Measurements from ENCODE around the gene USP40. TPM values are rescaled to one million over a fixed set of nuclear protein-coding genes. Genes with fewer than 3 reads are reported as not detected.

USP40 gene
- total RNA-seq, 4 donors from 2014 or later = 12.3 to 23.3 (median 20.1) TPM

DNA sequence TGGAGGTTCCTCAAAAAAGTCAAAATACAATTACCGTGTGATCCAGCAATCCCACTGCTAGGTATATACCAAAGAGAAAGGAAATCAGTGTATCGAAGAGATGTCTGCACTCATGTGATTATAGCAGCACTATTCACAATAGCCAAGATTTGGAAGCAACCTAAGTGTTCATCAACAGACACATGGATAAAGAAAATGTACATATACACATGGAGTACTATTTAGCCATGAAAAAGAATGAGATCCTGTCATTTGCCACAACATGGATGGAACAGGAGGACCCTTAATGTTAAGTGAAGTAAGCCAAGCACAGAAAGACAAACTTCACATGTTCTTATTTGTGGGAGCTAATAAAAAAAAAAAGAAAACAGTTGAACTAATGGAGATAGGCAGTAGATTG, 133.6 kb downstream of the USP40 start:
- H3K4me3 ChIP-seq = no peak overlapping the region
- H3K4me1 ChIP-seq = peaks cover 0 to 37% (median 9%) of the 10 kb centered on the region in 4 donors
- no peaks in the 10 kb centered on the region for H3K27me3 ChIP-seq
- H3K9me3 ChIP-seq = no peaks in the 10 kb centered on the region
- 100% methylated on average over 2 of the region's 2 CpGs for WGBS
- no peak for DNase-seq (ENCODE audit: extremely low spot score)
- H3K36me3 ChIP-seq = peaks cover 6 to 38% (median 35%) of the 10 kb centered on the region in 4 donors
- no peak for TF ChIP-seq POLR2AphosphoS5 (IDR thresholded peaks at IDR 0.05)
- no peak for TF ChIP-seq EP300 (IDR thresholded peaks at IDR 0.05)
- TF ChIP-seq, protein P1, sequence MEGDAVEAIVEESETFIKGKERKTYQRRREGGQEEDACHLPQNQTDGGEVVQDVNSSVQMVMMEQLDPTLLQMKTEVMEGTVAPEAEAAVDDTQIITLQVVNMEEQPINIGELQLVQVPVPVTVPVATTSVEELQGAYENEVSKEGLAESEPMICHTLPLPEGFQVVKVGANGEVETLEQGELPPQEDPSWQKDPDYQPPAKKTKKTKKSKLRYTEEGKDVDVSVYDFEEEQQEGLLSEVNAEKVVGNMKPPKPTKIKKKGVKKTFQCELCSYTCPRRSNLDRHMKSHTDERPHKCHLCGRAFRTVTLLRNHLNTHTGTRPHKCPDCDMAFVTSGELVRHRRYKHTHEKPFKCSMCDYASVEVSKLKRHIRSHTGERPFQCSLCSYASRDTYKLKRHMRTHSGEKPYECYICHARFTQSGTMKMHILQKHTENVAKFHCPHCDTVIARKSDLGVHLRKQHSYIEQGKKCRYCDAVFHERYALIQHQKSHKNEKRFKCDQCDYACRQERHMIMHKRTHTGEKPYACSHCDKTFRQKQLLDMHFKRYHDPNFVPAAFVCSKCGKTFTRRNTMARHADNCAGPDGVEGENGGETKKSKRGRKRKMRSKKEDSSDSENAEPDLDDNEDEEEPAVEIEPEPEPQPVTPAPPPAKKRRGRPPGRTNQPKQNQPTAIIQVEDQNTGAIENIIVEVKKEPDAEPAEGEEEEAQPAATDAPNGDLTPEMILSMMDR (IDR thresholded peaks at IDR 0.05) = no peak
- TF ChIP-seq POLR2A (IDR thresholded peaks at IDR 0.05; ENCODE audit: low read depth) = no peak
- intact Hi-C loops (cut with DNase I) = no loop called here
- no peak overlapping the region for H3K27ac ChIP-seq (replicated peaks in 1 of 4)

DNA sequence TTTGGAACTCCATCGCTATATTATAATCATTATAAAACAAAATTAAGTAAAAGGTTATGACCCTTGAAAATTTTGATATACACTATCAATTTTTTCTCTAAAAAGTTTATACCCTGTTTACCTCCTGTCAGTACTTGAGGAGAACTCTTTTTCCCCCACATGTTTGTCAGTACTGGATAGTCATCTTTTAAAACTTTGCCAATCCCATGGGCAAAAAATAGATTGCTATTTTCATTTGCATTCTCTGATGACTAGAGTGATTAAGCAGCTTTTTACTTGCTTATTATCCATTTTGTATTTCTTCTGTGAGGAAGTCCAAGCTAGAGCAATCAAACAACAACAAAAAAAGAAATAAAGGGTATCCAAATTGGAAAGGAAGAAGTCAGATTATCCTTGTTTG, 135.9 kb downstream of the USP40 start:
- H3K36me3 ChIP-seq = peaks cover 0 to 15% (median 11%) of the 10 kb centered on the region in 4 donors
- H3K4me1 ChIP-seq = peaks cover 0 to 41% (median 9%) of the 10 kb centered on the region in 4 donors
- H3K9me3 ChIP-seq = no peaks in the 10 kb centered on the region
- TF ChIP-seq EP300 (IDR thresholded peaks at IDR 0.05) (no peak), POLR2A (IDR thresholded peaks at IDR 0.05; ENCODE audit: low read depth) (no peak), POLR2AphosphoS5 (IDR thresholded peaks at IDR 0.05) (no peak)
- TF ChIP-seq, protein P1 (IDR thresholded peaks at IDR 0.05) = no peak
- WGBS = 100% methylated on average over 1 of the region's 1 CpG
- H3K27ac ChIP-seq (replicated peaks in 1 of 4) = no peak overlapping the region
- intact Hi-C loops (cut with DNase I) = no loop called here
- no peaks in the 10 kb centered on the region for H3K27me3 ChIP-seq
- no peak for DNase-seq (ENCODE audit: extremely low spot score)
- no peak overlapping the region for H3K4me3 ChIP-seq

DNA sequence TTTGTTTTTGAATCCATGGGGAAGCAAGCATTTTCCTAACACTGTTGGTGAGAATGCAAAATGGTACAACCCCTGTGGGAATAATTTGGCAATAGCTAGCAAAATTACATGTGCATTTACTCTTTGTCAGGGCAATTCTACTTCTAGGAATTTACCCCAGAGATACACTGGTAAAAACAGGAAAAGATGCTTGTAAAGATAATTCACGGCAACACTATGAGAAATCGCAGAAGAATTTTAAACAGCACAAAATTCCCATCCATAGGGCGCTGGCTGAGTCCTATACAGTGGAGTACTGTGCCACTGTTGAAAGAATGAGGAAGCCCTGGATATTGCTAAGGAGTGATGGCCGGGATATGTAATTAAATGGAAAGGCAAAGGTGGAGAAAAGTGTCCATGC, 136.5 kb downstream of the USP40 start:
- WGBS = 84% methylated on average over 4 of the region's 4 CpGs
- H3K27ac ChIP-seq (replicated peaks in 1 of 4) = no peak overlapping the region
- H3K4me1 ChIP-seq = peaks cover 0 to 44% (median 9%) of the 10 kb centered on the region in 4 donors

DNA sequence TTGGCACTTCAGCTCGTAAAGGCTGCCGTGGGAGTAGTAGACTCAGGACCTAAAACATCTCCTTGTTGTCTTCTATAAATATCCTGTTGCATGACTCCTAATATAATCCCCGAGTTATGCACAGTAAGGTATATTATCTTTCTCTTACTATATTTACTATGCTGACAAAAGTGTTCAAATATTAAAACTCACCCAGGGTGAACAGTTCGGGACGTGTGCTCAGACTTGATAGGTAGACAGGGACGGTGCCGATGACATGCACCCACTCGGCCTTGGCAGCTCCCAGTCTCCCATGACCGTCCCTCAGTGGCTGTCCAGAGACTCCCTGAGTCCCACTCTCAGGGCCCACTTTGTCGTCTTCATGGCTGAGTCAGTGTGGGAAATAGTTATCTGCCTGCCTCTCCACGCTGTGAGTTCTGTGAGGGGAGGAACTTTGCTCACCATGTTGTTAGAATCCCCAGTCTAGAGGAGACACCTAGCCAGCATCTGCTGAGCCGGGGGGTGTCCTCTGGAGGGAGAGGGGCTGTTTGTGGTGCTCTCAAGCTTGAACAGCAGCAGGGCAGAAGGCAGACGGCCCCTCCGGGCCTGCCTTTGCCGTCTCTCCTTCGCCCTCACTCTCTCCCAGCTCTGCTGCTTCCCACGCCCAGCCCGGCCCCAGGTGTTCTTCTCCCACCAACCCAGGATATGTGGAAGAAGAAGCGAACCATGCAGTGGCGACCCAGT, 137.2 kb downstream of the USP40 start:
- TF ChIP-seq POLR2A (IDR thresholded peaks at IDR 0.05; ENCODE audit: low read depth) = no peak
- no peak for TF ChIP-seq POLR2AphosphoS5 (IDR thresholded peaks at IDR 0.05)
- TF ChIP-seq, protein P1 (IDR thresholded peaks at IDR 0.05) = no peak
- TF ChIP-seq EP300 (IDR thresholded peaks at IDR 0.05) = no peak
- Histone ChIP-seq H3K4me1 (peaks cover 0 to 45% (median 9%) of the 10 kb centered on the region in 4 donors), H3K4me3 (no peak overlapping the region), H3K27me3 (no peaks in the 10 kb centered on the region), H3K9me3 (no peaks in the 10 kb centered on the region), H3K27ac (replicated peaks in 1 of 4) (no peak overlapping the region), H3K36me3 (peaks cover 0 to 1% (median under 1%) of the 10 kb centered on the region in 4 donors)
- no peak for DNase-seq (ENCODE audit: extremely low spot score)
- WGBS = 90% methylated on average over 18 of the region's 20 CpGs
- intact Hi-C loops (cut with DNase I) = no loop called here

More for the DNA sequence above, 136.5 kb downstream of the USP40 start:
- no peaks in the 10 kb centered on the region for H3K27me3 ChIP-seq
- no peak for DNase-seq (ENCODE audit: extremely low spot score)
- no peaks in the 10 kb centered on the region for H3K9me3 ChIP-seq
- intact Hi-C loops (cut with DNase I) = no loop called here
- peaks cover 0 to 9% (median 6%) of the 10 kb centered on the region in 4 donors for H3K36me3 ChIP-seq
- TF ChIP-seq POLR2A (IDR thresholded peaks at IDR 0.05; ENCODE audit: low read depth) (no peak), EP300 (IDR thresholded peaks at IDR 0.05) (no peak), POLR2AphosphoS5 (IDR thresholded peaks at IDR 0.05) (no peak)
- TF ChIP-seq, protein P1 (IDR thresholded peaks at IDR 0.05) = no peak
- H3K4me3 ChIP-seq = no peak overlapping the region

All from esophagus muscularis mucosa (tissue), 4 donors.